Fibroblast of skin of right quadriceps (primary cell): Measurements from ENCODE around the gene WASF3.
A peak's percentile ranks its signal among the peaks of the same experiment; 100 is the strongest.
"Not testable (repeated sequence)": the region's sequence is repeated elsewhere in the genome, so short reads cannot be mapped to it uniquely, and the experiment has no call there.

ENCODE experiments used
- DNase-seq: peaks from one replicate; pipeline ENCODE4 v3.0.0-alpha.2; 2013

Gene WASF3

DNA sequence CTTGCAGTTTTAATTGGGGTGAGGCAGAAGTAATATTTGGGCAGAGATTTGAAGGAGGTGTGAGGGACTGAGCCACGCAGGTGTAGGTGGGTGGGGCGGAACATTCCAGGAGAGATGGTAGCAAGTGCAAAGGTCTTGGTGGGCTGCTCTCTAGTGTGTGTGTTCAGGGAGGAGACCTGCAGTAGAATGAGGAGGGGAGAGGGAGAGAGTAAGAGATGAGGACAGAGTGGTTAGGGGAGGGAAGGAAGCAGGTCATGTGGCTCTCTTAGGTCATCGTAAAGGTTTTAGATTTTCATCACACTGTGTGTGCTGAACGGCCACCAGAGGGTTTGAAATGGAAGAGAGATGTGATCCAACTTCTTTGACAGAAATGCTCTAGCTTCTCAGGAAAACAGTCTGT lies 33.5 kb downstream of the WASF3 start:
- DNase-seq: no peak

DNA sequence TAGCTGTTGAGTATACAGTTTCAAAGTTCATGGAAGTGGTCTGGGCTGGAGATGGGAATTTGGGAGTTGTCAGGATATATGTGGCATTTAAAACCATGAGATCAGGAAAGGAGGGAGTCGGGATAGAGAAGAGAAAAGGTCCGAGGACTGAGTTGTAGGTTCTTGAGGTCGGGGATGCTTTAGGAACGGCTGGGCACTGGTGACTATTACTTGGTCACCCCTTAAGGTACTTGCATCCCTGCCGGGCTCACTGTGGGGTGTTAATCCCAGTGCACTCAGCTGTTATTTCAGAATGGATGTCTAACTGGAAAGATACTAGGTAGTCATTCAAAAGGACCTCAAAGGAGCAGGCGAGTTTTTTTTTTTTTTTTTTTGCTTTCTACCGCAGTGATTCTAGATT lies 34.2 kb downstream of the WASF3 start:
- DNase-seq: no peak

DNA sequence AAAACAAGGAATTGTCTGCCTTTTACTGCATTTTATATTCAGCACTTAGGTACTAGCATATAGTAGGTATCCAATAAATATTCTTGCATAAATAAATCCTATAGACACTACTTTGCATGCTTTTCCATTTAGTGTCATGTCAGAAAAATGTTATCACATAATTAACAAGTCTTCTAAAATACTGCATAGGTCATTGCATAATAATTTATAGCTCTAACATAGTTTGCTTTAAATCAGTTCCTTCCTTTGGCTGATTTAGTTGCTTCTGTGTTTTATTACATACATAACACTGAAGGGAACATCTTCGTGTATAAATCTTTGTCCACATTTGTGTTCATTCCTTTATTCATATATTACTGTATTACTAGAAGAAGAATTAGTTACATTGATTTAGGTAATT lies 36.2 kb downstream of the WASF3 start:
- DNase-seq: peak; percentile 74

DNA sequence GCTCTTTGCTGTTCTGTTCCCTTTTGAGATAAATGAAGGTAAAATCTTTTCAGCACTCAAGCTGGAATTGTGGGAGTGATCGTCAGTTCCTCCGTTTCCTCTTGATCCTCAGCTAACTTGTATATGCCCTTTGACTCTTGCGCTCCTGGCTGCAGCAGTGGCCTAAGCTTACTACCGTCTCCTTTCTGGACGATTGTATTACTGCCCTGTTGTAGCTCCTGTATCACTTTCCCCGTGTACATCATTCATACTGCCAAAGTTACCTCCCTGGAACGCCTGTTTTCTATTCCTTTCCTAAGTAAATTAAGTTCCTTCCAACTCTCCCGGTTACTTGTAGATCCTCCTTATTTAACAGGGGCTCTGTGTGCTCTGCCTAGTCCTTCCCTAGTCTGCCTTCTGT lies 36.9 kb downstream of the WASF3 start:
- no peak for DNase-seq

DNA sequence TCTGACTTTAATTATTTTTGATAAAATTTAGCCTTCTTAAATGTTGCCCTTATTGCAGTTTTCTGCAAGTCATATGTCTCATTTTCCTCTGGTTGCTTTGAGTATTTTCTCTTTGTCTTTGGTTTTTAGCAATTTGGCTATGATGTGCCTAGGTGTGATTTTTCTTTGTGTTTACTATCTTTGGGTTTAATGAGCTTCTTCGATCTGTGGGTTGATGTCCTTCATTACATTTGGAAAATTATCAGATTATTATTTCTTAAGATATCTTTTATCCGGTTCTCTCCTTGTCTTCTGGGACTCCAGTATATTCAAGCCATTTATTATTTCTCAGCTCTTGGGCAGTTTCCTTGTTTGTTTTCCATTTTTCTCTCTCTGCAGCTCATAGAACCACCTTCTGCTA lies 39.0 kb downstream of the WASF3 start:
- no peak for DNase-seq

DNA sequence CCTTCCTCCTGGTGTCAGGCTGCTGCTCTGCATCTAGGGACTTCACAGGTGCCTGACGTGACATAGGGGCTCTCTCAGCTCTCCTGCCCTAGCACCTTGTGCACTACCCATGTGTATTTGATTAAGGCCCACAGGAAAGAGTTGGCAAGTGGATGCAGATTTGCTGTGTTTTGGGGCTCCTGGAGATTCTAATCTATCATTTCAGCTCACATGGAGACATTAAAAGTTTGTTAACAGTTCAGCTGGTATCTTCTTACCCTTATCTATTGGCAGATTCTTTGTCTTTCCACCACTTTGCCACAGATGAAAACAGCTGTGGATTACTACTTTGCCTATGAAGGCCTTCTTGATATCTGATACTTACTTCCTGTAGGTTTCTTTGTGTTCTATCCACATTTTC lies 41.9 kb downstream of the WASF3 start:
- no peak for DNase-seq

DNA sequence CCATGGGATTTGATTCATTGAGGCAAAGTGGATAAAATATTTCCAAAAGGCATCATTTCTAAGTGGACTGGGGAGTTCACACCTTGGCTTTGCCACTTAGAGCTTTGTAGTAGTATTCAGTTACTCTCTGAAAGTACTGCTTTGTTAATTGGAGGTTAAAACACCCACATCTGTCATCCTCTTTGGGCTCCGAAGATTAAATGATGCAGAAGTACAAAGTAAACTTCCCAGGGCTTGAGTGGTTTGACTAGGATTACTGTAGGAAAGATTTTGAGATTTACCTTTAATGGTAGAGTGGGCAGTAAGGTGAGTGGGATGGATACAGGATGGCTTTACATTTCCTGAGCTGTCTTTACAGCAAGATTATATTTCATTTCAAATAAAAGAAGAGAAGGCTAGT lies 42.4 kb downstream of the WASF3 start:
- DNase-seq: no peak

DNA sequence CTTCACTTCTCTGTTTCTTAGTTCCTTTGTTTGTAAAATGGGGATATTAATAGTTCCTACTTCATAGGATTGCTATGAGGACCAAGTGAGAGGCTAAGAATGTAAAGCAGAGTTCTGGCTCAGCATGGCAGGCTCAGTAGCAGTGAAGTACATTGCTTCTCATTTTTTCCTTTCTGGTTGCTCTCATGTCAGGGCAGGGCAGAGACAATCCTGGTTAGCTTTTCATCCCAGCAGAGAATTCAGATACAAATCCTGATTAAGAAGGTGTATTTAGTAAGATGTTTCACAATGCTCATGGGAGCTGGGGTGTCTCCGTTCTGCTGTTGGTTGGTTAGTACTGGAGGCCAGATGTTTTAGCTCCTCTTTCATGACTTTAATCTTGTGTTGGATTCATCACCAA lies 42.9 kb downstream of the WASF3 start:
- peak; percentile 69 for DNase-seq

DNA sequence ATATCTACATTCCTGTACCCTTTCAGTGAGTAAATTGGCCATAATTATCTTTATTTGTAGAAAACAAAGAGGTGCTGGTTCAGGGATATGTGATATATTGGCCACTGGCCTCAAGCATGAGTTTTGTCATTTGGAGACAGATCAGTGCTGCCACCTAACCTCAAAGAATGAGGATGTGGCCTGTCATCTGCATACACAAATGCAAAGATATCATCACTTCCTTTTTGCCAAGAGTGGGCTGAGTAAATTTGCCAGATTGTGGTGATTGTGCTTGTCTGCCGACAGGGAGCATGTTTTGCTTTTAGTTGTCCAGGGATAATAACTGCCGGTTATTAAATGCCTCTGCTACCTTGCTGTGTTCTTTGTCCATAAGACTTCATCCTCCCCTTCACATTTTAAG lies 44.2 kb downstream of the WASF3 start:
- DNase-seq: peak; percentile 82

DNA sequence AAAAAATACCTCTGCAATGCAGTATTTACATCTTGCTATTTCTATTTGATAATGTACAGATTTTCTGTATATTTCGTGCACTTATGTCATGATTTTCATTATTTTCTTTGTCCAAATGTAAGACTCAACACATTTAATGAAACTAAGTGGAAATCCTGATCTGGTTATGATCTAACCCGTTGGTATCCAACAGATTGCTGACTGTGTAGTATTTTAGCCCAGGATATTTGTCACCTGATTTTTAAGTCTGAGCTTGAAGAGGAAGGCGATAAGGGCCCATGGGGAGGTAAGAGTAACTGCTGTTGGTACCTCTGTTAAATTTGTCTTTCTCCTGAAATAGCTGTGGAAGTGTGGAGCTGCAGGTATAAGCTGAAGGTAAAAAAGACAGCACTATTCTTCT lies 45.3 kb downstream of the WASF3 start:
- DNase-seq: no peak

DNA sequence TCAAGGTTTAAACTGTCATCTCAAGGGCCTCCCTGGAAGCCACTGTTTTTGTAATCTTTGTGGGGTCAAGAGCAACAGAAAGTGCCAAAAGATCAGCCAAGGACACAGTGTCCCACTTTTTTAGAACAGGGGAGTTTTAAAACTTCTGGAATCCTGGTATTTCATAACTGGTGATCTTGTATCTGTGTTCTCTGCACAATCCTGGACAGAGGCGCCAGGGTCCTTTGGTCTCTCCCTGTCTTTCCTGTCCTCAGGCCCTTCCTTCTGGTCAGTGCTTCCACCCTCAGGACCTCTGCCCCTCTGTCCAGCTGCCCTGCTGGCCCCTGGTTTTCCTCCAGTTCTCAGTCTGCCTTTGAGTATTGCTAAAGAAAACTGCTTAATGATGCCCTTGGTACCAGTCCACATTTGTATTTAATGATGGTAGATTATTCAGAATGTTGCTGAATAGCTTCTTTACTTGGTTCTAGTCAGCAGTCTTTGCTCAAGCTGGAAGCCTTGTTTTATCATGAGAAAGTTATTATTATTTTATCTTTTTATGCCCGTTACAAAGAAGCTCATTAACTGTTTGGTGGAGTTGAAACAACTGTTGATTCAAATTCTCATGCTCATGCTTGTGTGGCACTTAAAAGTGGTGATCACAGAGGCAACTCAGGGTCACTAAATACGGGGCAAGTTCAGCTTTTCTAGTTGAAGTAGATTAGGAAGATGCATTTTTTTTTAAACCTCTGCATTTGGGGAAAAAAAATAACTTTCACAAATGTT lies 47.5 kb downstream of the WASF3 start:
- DNase-seq: no peak

DNA sequence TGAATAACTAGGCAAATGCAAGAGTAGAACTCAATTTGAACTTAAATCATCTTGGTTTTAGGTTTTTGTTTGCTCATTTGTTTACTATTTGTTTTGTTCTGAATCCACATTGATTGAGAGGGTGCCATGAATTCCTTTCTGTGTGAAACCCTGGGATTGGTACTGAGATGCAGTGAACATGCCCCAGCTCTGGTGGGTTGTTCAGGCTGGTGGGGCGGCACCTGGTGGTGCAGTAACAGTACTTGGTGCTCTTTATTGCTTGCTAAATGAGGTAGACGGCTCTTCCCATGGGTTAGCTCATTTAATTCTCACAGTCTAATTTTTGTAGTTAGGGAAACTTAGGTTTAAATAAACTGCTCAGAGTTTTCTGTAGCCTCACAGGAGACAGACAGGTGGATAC lies 48.4 kb downstream of the WASF3 start:
- DNase-seq: no peak

DNA sequence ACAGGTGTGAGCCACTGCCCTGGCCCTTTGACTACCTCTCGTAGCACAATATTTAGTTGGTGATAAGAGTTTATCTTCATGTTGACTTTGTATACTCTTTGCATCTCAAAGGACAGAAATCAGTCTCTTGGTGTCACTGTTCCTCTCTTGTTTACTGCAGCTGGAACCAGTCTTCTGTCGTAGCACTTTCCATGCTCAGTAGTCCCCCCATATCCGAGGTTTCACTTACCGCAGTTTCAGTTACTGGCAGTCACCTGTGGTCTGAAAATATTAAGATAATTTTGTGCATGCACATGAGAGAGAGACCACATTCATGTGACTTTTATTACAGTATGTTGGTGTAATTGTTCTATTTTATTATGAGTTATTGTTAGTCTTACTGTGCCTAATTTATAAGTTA lies 49.1 kb downstream of the WASF3 start:
- no peak for DNase-seq

DNA sequence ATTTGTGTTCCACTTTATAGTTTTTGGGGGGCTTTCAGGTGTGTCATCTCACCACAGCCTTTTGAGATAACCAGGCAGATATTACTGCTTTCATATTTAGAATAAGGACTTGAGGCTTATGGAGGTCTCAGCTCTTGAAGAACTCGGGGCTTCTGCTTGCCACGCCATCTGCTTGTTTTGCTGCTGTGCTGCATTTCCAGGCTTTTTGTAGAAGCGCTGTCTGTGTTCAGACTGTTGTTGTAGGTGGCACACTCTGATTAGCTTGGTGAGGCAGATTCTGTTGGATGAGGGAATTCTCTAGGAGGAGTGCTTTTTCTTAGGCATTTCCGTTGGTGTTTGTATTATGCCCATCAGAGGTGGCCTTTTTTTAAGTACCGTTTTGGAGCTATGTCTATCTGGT lies 57.2 kb downstream of the WASF3 start:
- DNase-seq: no peak

DNA sequence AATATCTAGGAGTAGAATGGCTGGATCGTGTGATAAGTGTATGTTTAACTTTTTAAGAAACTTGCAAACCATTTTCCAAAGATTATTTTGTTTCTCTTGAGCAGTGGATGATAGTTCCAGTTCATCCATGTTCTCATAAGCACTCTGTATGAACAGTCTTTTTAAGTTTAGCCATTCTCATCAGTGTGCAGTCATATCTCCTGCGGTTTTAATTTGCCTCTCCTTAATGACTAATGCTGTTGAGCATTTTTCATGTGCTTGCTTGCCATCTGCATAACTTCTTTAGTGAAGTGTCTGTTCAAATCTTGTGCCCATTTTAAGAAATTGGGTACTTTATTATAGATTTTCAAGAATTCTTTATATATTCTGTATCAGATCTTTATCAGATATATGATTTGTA lies 58.6 kb downstream of the WASF3 start:
- DNase-seq: peak; percentile 77

DNA sequence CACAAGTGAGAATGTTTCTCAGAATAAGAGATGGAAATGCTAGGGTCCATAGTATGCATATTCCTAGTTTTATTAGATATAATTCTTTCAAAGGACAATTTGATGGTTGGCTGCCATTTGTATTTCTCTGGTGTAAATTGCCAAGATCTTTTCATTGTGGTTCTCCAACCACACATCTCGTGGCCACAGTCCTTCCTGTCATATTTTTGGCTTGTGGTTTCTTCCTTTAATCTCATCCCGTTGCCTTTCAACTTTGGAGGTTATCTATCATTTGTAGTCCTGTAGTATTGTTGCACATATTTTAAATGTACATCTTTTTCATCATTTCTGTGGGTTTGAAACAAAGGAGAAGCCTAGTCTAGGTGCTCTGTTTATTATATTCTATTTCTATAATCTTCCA lies 61.2 kb downstream of the WASF3 start:
- no peak for DNase-seq

DNA sequence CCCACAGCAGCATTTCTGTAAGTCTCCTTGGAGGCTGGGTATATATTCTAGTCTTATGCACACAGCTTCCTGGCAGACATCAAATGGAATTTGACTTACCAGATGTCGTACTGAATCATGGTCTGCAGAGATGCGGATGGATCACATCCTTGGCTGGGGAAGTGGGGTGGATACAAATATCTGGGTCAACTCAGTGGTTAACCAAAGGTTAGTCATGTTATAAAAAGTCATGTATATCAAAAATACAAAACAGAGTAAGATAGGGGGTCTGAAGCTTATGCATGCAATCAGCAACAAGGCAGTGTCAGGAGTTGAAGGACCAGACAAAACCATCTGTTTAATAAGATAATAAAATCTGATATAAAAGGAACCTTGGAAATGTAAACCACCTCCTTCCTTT lies 61.9 kb downstream of the WASF3 start:
- DNase-seq: peak; percentile 90

DNA sequence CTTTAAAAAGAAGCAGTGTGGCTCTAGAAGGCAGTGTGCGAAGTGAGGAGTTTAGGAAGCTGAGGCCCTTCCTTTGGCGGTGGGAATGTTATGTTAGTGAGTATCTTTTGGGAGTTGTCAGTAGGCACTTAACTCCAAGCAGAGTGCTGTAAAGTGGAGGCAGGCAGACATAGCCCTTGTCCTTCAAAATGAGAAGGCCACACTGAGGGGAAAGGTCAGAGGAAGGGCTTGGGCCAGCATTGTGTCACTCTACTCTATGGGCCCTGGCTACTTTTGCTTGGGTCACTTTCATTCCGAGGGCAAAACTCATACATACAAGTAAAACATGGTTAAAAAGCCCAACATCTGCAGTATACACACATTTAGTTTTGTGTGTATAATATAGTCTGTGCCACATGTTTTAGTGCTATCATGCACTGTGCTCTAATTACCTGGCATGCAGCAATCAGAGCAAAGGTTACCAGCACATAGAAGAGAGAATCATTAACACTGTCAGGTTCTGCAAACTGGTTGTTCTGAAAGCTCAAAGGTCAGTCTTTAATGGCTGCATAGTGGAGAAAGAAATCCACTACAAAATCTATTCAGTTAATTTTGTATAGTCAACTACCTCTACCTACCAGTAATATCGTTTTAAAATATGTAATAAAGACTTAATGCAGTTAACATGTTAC lies 64.4 kb downstream of the WASF3 start:
- DNase-seq: no peak

DNA sequence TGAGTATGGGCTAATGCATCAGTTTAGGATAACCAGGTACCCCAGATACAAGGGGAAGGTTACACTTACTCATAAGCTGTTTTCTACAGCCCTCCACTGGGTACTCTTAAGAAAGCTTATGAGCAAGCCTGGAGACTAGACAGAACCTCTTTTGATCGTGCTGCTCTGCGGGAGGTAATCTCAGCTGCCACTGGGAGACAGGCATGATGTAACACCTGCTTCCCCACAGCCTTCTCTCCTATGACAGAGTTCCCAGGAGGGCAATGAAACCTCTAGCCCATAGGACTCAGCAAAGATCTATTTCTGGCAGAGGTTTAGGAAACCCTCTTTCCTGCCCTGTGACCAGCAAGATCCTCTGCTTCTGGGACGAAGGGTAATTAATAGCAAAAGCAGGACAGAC lies 65.6 kb downstream of the WASF3 start:
- DNase-seq: no peak

DNA sequence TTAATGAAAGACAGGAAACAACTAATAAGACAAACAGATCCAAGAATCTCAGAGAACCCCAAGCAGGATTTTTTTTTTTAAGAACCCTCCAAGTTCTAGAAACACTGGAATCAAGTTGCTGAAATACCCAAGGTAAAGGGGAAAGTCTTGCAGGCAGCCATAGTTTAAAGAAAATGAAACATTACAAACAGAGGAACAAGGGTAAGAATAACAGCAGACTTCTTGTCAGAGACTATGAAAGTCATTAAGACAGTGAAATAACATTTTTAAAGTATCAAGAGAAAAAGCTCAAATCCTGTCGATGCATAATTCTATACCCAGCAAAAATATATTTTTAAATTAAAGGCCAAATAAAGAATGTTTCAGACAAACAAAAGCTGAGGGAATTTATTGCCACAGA lies 67.1 kb downstream of the WASF3 start:
- DNase-seq: no peak

DNA sequence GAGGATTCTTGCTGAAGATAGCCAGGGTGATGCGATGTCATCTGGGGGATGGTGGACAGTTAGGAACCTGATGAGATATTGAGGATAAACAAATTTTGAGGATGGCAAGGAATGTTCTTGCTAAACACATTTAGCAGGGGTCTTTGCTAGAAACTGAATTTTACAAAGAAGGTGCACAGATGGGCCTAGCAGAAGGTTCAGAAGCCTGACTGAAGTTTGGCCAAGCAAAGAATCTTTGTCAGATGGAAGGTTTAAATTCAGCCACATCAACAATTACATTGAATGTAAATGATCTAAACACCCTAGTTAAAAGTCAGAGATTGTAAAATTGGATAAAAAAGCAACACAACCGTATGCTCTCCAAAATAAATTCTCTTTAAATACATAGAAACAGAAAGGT lies 68.8 kb downstream of the WASF3 start:
- DNase-seq: no peak

DNA sequence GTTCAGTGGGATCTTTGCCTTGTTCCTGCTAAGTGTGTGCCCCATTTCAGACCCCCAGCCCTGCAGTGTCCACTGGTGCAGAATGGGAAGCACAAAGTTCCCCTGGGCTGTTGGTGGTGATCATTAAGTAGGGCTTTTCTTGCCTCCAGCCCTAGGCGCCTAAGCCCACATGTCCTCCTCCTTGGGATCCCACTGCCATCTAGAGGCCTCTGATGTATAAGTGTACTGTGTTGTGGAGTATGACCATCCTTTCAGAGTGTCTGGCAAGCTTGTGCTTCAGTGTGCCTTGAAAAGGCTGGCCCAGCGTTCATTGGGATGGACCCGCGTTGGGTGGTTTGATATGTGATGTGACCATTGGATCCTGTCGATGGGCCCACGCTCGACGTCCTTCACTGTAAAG lies 71.2 kb downstream of the WASF3 start:
- DNase-seq: peak; percentile 29

DNA sequence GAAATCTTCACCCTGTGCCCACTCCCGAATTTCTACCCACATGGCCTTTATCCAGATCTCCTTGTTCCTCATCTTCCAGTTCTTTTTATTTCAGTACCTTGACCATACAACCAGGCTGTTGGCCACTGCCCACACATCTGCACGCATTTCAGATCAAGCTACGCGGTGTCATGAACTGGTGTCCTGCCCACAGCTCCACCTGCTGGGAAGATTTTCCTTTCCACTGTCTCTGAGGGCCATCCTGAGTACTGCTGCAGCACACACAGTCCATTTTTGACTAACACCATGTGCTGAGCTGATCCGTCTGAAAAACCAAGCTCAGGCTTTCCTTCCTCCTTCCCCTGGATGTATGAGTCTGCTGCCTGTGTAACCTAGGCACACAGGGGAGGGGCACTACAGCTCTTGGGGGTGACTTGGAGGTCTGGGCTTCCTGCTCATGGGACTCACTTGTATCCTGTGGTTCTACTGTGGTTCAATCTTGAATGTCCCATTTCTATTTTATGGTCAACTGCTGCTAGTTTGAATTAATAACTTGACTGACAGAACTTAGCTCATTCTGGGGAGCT lies 71.9 kb downstream of the WASF3 start:
- no peak for DNase-seq

DNA sequence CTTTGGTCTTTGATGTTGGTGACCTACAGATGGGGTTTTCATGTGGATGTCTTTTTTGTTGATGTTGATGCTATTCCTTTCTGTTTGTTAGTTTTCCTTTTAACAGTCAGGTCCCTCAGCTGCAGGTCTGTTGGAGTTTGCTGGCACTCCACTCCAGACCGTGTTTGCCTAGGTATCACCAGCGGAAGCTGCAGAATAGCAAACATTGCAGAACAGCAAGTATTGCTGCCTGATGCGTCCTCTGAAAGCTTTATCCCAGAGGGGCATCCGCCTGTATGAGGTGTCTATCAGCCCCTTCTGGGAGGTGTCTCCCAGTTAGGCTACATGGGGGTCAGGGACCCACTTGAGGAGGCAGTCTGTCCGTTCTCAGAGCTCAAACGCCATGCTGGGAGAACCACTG lies 78.2 kb downstream of the WASF3 start:
- DNase-seq: not testable (repeated sequence)

DNA sequence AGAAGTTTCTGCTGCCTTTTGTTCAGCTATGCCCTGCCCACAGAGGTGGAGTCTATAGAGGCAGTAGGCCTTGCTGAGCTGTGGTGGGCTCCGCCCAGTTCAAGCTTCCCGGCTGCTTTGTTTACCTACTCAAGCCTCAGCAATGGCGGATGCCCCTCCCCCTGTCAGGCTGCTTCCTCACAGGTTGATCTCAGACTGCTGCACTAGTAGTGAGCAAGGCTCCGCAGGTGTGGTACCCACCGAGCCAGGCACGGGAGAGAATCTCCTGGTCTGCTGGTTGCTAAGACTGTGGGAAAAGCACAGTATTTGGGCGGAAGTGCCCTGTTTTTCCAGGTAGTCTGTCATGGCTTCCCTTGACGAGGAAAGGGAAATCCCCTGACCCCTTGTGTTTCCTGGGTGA lies 78.6 kb downstream of the WASF3 start:
- not testable (repeated sequence) for DNase-seq
